HG02759 (cell line): ENCODE data around the gene DMRTC2.
"Not testable (repeated sequence)": the region's sequence is repeated elsewhere in the genome, so short reads cannot be mapped to it uniquely, and the experiment has no call there.

ENCODE experiments used
- ATAC-seq: cut with Tn5 transposase; IDR thresholded peaks from one replicate; pipeline ENCODE4 v1.9.1; 2021; ENCODE audit warnings: mild to moderate bottlenecking, moderate library complexity; ENCODE audit not compliant: unreplicated experiment

Gene DMRTC2

GRCh38 chr19:41869374-41869955 is 24.6 kb downstream of the DMRTC2 start:
- no peak for ATAC-seq

DNA sequence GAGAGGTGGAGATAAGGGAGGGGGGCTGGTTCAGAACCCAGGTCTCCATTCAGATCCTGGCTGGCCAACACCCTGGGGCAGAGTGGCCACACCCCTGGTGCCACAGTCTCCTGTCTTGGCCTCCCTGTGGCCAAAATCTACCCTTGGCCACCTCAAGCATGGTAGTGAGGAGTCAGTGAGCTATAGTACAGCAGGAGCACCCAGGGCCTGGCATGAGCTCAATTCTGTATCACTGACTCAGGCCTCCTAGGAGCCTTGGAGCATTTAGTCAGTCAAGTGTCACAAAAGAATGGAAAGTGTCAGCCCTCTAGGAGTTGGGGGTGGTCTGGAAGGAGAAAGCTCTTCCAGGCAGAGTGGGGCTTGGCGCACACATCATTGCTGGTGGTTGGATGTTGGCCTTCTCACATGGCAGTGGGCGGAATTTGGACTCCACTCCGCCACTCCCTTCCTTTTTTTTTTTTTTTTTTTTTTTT is 25.6 kb downstream of the DMRTC2 start:
- no peak for ATAC-seq

GRCh38 chr19:41871573-41872383 is 26.9 kb downstream of the DMRTC2 start:
- peak; percentile 53 for ATAC-seq

GRCh38 chr19:41872384-41872774 is 27.5 kb downstream of the DMRTC2 start:
- ATAC-seq, result no peak

GRCh38 chr19:41872775-41873647 is 28.2 kb downstream of the DMRTC2 start:
- ATAC-seq, result no peak

DNA sequence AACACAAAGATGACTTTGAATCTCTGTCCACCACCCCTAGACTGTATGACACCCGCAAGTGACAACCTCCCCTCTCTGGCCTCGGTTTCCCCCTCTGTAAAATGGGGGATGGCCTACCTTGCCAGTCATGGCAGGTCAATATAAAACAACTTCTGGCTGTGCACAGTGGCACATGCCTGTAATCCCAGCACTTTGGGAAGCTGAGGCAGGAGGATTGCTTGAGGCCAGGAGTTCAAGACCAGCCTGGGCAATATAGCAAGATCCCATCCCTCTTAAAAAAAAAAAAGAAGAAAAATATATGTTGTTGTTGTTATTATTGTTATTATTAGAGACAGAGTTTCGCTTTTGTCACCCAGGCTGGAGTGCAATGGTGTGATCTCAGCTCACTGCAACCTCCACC is 31.1 kb downstream of the DMRTC2 start:
- ATAC-seq, result not testable (repeated sequence)

- ATAC-seq, result peak; percentile 73
These were observed 32.3 kb downstream of the DMRTC2 start, which contains the start of gene CD79A for GRCh38 chr19:41876847-41877832. Gene CD79A (plus strand): TSS chr19:41877279. CDS start chr19:41877305, 26 bp downstream.

DNA sequence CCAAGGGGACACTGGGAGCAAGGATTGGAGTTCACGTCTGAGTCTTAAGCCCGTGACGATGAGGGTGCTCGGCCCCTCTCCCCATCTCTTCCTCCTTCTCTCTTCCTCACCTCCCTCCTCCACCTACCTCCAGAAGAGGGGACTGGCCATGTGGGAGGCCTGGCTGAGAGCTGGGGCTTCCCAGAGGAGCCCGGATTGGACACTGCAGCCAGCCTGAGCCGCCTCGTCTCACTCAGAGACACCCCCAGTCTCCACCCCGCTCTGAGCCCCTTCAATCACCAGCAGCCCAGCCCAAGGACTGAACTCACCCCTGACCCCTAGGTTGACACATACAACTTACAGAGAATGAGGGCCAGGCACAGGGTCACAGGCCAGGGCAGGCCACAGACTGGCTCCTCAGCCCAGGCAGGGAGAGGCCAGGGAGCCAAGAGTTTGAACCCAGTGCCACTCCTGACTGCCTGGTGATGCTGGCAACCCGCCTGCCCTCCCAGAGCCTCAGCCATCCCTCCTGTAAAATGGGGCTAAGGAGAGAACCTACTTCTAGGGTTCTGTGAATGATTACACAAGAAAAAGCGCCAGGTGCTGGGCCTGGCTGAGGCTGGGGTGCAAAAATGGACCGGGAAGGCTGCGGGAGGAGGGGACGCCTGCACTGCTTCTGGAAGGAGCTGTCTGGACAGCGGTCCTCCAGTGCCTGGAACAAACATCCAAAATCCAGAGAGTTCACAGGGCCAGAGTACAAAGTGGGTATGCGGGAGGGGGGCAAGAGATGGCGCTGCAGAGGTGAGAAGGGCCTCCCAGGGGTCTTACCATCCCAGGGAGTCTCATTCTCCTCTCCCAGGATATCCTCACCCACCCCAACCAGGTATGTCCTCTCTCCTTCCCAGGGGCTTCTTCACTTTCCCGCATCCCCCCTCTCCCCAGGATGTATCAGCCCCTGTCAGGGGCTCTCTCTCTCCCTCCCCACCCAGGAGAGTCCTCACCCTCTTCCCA is 33.4 kb downstream of the DMRTC2 start:
- ATAC-seq, result no peak

- ATAC-seq, result no peak
These were observed 34.2 kb downstream of the DMRTC2 start for GRCh38 chr19:41879080-41879479.

GRCh38 chr19:41879670-41880328 is 35.0 kb downstream of the DMRTC2 start:
- ATAC-seq, result no peak

DNA sequence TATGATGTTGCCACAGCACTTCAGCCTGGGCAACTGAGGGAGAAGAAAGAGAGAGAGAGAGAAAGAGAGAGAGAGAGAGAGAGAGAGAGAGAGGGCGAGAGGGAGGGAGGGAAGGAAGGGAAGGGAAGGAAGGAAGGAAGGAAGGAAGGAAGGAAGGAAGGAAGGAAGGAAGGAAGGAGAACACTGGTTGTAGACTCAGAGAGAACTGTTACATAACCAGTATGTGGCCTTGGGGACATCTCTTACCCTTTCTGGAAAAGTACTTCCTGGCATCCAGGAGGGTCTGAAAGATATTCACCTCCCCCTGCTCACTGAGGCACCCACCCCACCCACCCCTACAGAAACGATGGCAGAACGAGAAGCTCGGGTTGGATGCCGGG is 35.5 kb downstream of the DMRTC2 start:
- ATAC-seq, result no peak

- peak; percentile 17 for ATAC-seq
These were observed 38.0 kb downstream of the DMRTC2 start, which contains the start of gene ARHGEF1 for GRCh38 chr19:41882568-41883462. Gene ARHGEF1 (plus strand): TSS chr19:41883184. CDS start chr19:41888083, 4,899 bp downstream.

DNA sequence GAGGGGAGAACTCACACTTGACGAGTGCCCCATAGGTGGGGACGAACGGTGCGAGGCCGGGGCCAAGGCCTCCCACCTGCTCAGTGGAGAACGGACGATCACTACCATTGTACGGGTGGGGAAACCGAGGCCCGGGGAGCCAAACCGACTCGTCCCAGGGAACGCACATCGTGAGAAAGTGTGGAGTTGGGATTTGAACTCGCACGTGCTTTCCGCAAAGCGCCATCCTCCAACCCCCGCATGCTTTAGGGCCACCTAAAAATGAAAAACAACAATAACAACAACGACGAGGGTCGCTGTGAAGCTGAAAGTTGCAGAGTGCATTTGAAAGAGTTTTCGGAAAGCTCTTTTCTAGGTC is 38.6 kb downstream of the DMRTC2 start:
- ATAC-seq, result no peak

- peak; percentile 79 for ATAC-seq
These were observed 39.2 kb downstream of the DMRTC2 start for GRCh38 chr19:41883821-41884733.

GRCh38 chr19:41886761-41887710 is 42.2 kb downstream of the DMRTC2 start:
- no peak for ATAC-seq
